ENCODE measurements around the gene NTRK3.

The NTRK3 gene

GRCh38 chr15:88231909-88232644 is 24.5 kb downstream of the NTRK3 start:
- DNase-seq (ENCODE audit: low read depth in 3 of 3, low spot score in 1 of 3) = no peak

GRCh38 chr15:88230823-88231222 is 25.7 kb downstream of the NTRK3 start:
- DNase-seq (ENCODE audit: low read depth in 3 of 3, low spot score in 1 of 3) = no peak

GRCh38 chr15:88225461-88225860 is 31.1 kb downstream of the NTRK3 start:
- no peak for DNase-seq (ENCODE audit: low read depth in 3 of 3, low spot score in 1 of 3)

- DNase-seq (ENCODE audit: low read depth in 3 of 3, low spot score in 1 of 3) = no peak
Measured at GRCh38 chr15:88223084-88223483, 33.5 kb downstream of the NTRK3 start.

- no peak for DNase-seq (ENCODE audit: low read depth in 3 of 3, low spot score in 1 of 3)
Measured at GRCh38 chr15:88221836-88222235, 34.7 kb downstream of the NTRK3 start.

- DNase-seq (ENCODE audit: low read depth in 3 of 3, low spot score in 1 of 3) = no peak
Measured at GRCh38 chr15:88220443-88221335, 35.9 kb downstream of the NTRK3 start.

GRCh38 chr15:88219623-88220022 is 36.9 kb downstream of the NTRK3 start:
- DNase-seq (ENCODE audit: low read depth in 3 of 3, low spot score in 1 of 3) = no peak

GRCh38 chr15:88218557-88219221 is 37.9 kb downstream of the NTRK3 start:
- DNase-seq (ENCODE audit: low read depth in 3 of 3, low spot score in 1 of 3) = no peak

GRCh38 chr15:88215066-88215648 is 41.4 kb downstream of the NTRK3 start:
- no peak for DNase-seq (ENCODE audit: low read depth in 3 of 3, low spot score in 1 of 3)

- no peak for DNase-seq (ENCODE audit: low read depth in 3 of 3, low spot score in 1 of 3)
Measured at GRCh38 chr15:88209111-88209510, 47.4 kb downstream of the NTRK3 start.

- DNase-seq (ENCODE audit: low read depth in 3 of 3, low spot score in 1 of 3) = no peak
Measured at GRCh38 chr15:88208396-88208795, 48.1 kb downstream of the NTRK3 start.

- no peak for DNase-seq (ENCODE audit: low read depth in 3 of 3, low spot score in 1 of 3)
Measured at GRCh38 chr15:88207565-88207964, 49.0 kb downstream of the NTRK3 start.

GRCh38 chr15:88204584-88204983 is 52.0 kb downstream of the NTRK3 start:
- no peak for DNase-seq (ENCODE audit: low read depth in 3 of 3, low spot score in 1 of 3)

- DNase-seq (ENCODE audit: low read depth in 3 of 3, low spot score in 1 of 3) = no peak
Measured at GRCh38 chr15:88202231-88202630, 54.3 kb downstream of the NTRK3 start.

GRCh38 chr15:88201207-88201606 is 55.3 kb downstream of the NTRK3 start:
- no peak for DNase-seq (ENCODE audit: low read depth in 3 of 3, low spot score in 1 of 3)

GRCh38 chr15:88196961-88197360 is 59.6 kb downstream of the NTRK3 start:
- DNase-seq (ENCODE audit: low read depth in 3 of 3, low spot score in 1 of 3) = no peak

GRCh38 chr15:88194162-88194561 is 62.4 kb downstream of the NTRK3 start:
- no peak for DNase-seq (ENCODE audit: low read depth in 3 of 3, low spot score in 1 of 3)

- no peak for DNase-seq (ENCODE audit: low read depth in 3 of 3, low spot score in 1 of 3)
Measured at GRCh38 chr15:88193415-88193814, 63.1 kb downstream of the NTRK3 start.

GRCh38 chr15:88191812-88192165 is 64.8 kb downstream of the NTRK3 start:
- no peak for DNase-seq (ENCODE audit: low read depth in 3 of 3, low spot score in 1 of 3)

GRCh38 chr15:88190232-88190631 is 66.3 kb downstream of the NTRK3 start:
- no peak for DNase-seq (ENCODE audit: low read depth in 3 of 3, low spot score in 1 of 3)

GRCh38 chr15:88188300-88188699 is 68.2 kb downstream of the NTRK3 start:
- DNase-seq (ENCODE audit: low read depth in 3 of 3, low spot score in 1 of 3) = no peak

- DNase-seq (ENCODE audit: low read depth in 3 of 3, low spot score in 1 of 3) = no peak
Measured at GRCh38 chr15:88187195-88187594, 69.3 kb downstream of the NTRK3 start.
